Neutrophil (primary cell): ENCODE data around the gene ADGRL3.

Experiments
- H3K27ac ChIP-seq: fragments of 200-600 bp; sonication (generic); 2 replicates; pipeline ENCODE4 v1.5.1; 2016; ENCODE audit warnings: mild to moderate bottlenecking, moderate library complexity
- H3K27me3 ChIP-seq: fragments of 200-600 bp; sonication (generic); 2 replicates; pipeline ENCODE4 v1.6.0; 2016; ENCODE audit warnings: mild to moderate bottlenecking
- H3K36me3 ChIP-seq: fragments of 200-600 bp; sonication (generic); 2 replicates; pipeline ENCODE4 v1.5.1; 2017
- H3K4me1 ChIP-seq, 2 experiments: fragments of 200-600 bp in 1 of 2; sonication (generic) in 1 of 2; 1 replicate in 1 of 2; 2 replicates in 1 of 2; pipeline versions ENCODE4 v1.5.1 to v1.6.1; 2013 to 2016; ENCODE audit warnings: low read depth in 1 of 2, low read length in 1 of 2, mild to moderate bottlenecking in 1 of 2, moderate library complexity in 1 of 2; ENCODE audit not compliant: control insufficient read depth in 1 of 2, insufficient read depth in 1 of 2
- H3K4me3 ChIP-seq, 2 experiments: fragments of 200-600 bp in 1 of 2; sonication (generic) in 1 of 2; 1 replicate in 1 of 2; 2 replicates in 1 of 2; pipeline ENCODE4 v1.5.1; 2013 to 2016; ENCODE audit warnings: low read depth in 1 of 2, low read length in 1 of 2, mild to moderate bottlenecking in 1 of 2, moderate library complexity in 1 of 2
- H3K9me3 ChIP-seq: fragments of 200-600 bp; sonication (generic); 2 replicates; pipeline ENCODE4 v1.5.1; 2016
- TF ChIP-seq, protein P1 (sequence below): fragments of 200-600 bp; sonication (generic); IDR thresholded peaks from 2 replicates; pipeline ENCODE4 v1.5.1; 2016; ENCODE audit warnings: antibody characterized with exemption

ADGRL3 gene

DNA sequence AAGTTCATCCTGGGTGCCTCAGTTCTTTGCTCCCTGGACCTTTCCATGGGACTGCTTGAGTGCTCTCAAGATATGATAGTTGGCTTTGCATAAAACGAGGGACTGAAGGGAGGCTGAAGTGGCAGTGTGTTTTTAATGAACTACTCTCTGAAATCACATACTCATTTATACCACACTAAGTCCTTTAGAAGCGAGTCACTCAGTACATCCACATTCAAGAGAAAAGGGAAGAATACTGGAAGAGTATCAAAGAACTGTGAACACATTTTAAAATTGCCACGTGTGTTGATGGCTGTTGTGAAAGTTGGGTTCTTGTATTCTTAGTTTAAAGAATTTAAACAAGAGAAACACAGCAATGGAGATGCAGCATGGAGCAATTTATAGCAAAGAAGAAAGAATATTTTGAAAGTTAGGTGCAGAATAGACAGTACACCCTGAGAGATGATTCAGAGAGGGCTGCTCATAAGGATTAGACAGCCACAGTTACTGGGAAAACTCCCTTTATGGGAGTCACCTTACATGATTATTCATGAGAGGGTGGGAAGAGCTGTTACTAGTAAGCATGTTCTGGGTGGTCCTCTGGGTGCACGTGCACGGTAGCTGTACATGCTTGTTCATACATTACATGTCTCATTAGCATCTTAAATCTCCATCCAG, 380.7 kb downstream of the ADGRL3 start:
- no peak overlapping the region for H3K27ac ChIP-seq
- no peaks in the 10 kb centered on the region for H3K36me3 ChIP-seq
- no peak overlapping the region for H3K4me3 ChIP-seq
- TF ChIP-seq, protein P1, sequence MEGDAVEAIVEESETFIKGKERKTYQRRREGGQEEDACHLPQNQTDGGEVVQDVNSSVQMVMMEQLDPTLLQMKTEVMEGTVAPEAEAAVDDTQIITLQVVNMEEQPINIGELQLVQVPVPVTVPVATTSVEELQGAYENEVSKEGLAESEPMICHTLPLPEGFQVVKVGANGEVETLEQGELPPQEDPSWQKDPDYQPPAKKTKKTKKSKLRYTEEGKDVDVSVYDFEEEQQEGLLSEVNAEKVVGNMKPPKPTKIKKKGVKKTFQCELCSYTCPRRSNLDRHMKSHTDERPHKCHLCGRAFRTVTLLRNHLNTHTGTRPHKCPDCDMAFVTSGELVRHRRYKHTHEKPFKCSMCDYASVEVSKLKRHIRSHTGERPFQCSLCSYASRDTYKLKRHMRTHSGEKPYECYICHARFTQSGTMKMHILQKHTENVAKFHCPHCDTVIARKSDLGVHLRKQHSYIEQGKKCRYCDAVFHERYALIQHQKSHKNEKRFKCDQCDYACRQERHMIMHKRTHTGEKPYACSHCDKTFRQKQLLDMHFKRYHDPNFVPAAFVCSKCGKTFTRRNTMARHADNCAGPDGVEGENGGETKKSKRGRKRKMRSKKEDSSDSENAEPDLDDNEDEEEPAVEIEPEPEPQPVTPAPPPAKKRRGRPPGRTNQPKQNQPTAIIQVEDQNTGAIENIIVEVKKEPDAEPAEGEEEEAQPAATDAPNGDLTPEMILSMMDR = no peak
- H3K4me1 ChIP-seq = no peaks in the 10 kb centered on the region
- no peaks in the 10 kb centered on the region for H3K9me3 ChIP-seq
- no peaks in the 10 kb centered on the region for H3K27me3 ChIP-seq

DNA sequence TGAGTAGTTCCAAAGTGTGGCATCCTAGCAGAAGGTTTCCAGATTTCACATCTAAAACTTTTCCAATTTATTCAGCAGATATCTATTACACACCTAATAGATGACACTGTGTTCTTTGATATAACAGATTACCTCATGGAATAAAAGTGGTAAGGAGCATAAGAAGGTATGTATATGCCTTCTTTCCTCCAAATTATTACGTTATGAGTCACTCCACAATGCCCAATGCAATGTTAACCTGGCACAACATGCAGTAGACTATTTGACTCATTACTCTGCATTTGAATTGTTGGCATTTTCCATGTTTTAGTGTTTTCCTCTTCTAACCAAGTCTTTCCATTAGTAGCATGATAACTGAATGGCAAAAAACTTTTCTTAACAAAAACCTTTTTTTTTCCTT, 383.6 kb downstream of the ADGRL3 start:
- Histone ChIP-seq H3K27ac (no peak overlapping the region), H3K9me3 (no peaks in the 10 kb centered on the region), H3K27me3 (no peaks in the 10 kb centered on the region), H3K36me3 (no peaks in the 10 kb centered on the region), H3K4me1 (no peaks in the 10 kb centered on the region), H3K4me3 (no peak overlapping the region)
- TF ChIP-seq, protein P1 = no peak

DNA sequence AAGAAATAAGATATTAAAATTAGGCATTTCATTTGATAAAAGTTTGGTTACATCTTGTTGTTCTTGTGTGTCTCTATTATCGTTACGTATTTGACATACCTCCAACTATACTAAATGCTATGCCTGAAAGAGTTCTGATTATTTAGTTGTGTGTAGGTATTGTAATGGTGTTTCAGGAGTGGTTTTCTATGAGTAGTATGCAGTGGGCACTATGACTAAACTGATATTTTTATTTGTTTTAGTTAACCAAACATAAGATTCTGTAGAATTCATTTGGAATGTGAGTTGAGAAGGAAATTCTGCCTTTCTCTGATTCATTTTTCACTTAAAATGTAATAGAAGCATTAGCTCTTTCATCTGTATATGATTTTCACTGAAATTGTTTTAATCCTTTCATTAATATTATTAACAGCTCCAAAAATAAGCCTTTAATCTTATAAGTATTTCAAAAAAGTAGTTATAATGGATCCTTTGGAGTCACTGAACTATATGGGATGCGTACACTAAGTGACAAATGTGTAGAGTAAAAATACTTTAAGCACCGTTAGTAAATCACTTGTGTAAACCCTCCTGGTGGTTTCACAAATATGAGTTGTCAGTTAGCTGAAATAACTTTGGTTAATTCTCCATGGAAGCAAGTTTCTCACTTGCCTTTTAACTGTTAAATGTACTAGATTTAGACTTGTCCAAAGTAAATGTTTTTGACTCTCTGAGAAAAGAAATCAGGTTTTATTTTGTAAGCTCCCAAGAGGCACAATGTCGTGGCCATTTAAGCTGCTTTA, 388.7 kb downstream of the ADGRL3 start:
- no peaks in the 10 kb centered on the region for H3K4me1 ChIP-seq
- H3K4me3 ChIP-seq = no peak overlapping the region
- H3K27me3 ChIP-seq = no peaks in the 10 kb centered on the region
- H3K36me3 ChIP-seq = no peaks in the 10 kb centered on the region
- no peaks in the 10 kb centered on the region for H3K9me3 ChIP-seq
- TF ChIP-seq, protein P1 = no peak
- no peak overlapping the region for H3K27ac ChIP-seq

DNA sequence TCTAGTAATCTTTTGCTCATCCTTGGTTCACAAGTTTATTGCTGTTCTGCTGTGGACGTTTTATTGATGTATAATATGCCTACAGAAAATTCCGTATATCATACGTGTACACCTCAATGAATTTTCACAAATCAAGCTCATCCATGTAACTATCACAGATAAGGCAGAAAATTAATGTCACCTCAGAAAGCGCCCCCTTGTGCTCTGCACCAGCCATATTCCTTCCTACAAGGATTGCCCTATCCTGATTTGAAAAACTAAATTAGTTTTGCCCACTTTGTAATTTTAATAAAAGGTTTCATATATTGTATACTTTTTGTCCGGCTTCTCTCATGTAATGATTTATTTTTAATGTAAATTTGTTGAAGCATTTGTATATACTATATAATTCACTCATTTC, 390.8 kb downstream of the ADGRL3 start:
- TF ChIP-seq, protein P1 = no peak
- Histone ChIP-seq H3K36me3 (no peaks in the 10 kb centered on the region), H3K27me3 (no peaks in the 10 kb centered on the region), H3K4me1 (no peaks in the 10 kb centered on the region), H3K4me3 (no peak overlapping the region), H3K27ac (no peak overlapping the region), H3K9me3 (no peaks in the 10 kb centered on the region)

DNA sequence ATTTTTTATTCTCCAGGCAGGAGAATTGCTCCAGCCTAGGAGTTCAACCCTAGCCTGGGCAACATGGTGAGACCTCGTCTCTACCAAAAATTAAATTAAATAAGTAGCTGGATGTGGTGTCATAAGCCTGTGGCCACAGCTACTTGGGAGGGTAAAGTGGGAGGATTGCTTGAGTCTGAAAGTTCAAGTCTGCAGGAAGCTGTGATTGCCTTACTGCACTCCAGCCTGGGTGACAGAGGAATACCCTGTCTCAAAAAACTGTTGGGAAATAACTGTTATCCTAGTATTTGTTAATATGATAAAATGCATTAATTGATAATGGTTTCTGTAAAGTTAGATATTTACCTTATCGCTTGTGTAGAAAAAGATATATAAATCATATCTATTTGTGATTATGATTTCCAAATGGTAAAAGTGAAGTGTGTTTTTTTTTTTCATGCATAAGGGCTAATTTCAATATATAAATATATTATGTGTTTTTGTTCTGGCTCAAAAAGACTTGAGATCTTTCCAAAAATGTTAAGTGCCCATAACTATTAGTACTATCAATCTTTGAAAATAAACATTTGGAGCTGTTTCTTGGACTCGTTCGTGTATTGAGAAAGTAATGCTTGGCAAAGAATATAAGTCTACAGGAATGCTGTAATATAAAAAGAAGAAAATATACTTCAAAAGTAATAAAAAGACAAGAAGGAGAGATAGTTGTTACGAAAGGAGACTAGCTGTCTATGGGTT, 396.6 kb downstream of the ADGRL3 start:
- H3K4me3 ChIP-seq = no peak overlapping the region
- H3K9me3 ChIP-seq = peaks cover 2% of the 10 kb centered on the region
- TF ChIP-seq, protein P1 = no peak
- H3K36me3 ChIP-seq = no peaks in the 10 kb centered on the region
- H3K27me3 ChIP-seq = no peaks in the 10 kb centered on the region
- no peaks in the 10 kb centered on the region for H3K4me1 ChIP-seq
- H3K27ac ChIP-seq = no peak overlapping the region
